Neuronal stem cell (in vitro differentiated cells): ENCODE results near the gene IFNA16.
"Not testable (repeated sequence)": the region's sequence is repeated elsewhere in the genome, so short reads cannot be mapped to it uniquely, and the experiment has no call there.

Source experiments
- DNase-seq: peaks from one replicate; pipeline ENCODE4 v3.0.0-alpha.2; 2013; ENCODE audit warnings: low spot score
- H2AFZ ChIP-seq: one replicate; pipeline ENCODE4 v1.6.1; 2013; ENCODE audit warnings: mild to moderate bottlenecking, low read length, inconsistent platforms
- H2AK5ac ChIP-seq: 2 replicates; pipeline ENCODE4 v1.6.1; 2013; ENCODE audit warnings: low read depth, mild to moderate bottlenecking, inconsistent platforms, low read length, moderate library complexity, mixed read lengths
- H2BK120ac ChIP-seq: 2 replicates; pipeline ENCODE4 v1.6.1; 2013; ENCODE audit warnings: low read depth, mild to moderate bottlenecking, inconsistent platforms, low read length, moderate library complexity, mixed read lengths
- H2BK12ac ChIP-seq: one replicate; pipeline ENCODE4 v1.6.1; 2013; ENCODE audit warnings: low read length, inconsistent platforms
- H2BK15ac ChIP-seq: 2 replicates; pipeline ENCODE4 v1.6.1; 2013; ENCODE audit warnings: mild to moderate bottlenecking, low read length, inconsistent platforms, mixed read lengths
- H2BK5ac ChIP-seq: one replicate; pipeline ENCODE4 v1.6.1; 2013; ENCODE audit warnings: inconsistent platforms, mild to moderate bottlenecking, low read length, moderate library complexity
- H3K14ac ChIP-seq: one replicate; pipeline ENCODE4 v1.6.1; 2013; ENCODE audit warnings: low read length, inconsistent platforms
- H3K18ac ChIP-seq: 2 replicates; pipeline ENCODE4 v1.6.1; 2013; ENCODE audit warnings: low read length, inconsistent platforms
- H3K23ac ChIP-seq: 2 replicates; pipeline ENCODE4 v1.6.1; 2013; ENCODE audit warnings: low read depth, mild to moderate bottlenecking, mixed read lengths, low read length, inconsistent platforms; ENCODE audit not compliant: poor library complexity
- H3K27ac ChIP-seq: replicated peaks from 3 replicates; pipeline ENCODE4 v1.5.1; 2013; ENCODE audit warnings: low read length, inconsistent platforms
- H3K27me3 ChIP-seq, 3 experiments: 2 replicates each; pipeline ENCODE4 v1.6.1; 2013; ENCODE audit warnings: low read length in 3 of 3, mild to moderate bottlenecking in 2 of 3, inconsistent platforms in 1 of 3, low read depth in 1 of 3, mixed read lengths in 1 of 3, moderate library complexity in 1 of 3; ENCODE audit not compliant: control insufficient read depth in 3 of 3, insufficient read depth in 3 of 3
- H3K36me3 ChIP-seq, 2 donors: replicated peaks in 1 of 2; 2 replicates each; pipeline ENCODE4 v1.6.1; 2013; ENCODE audit warnings: low read length in 2 of 2; ENCODE audit not compliant: control insufficient read depth in 2 of 2, insufficient read depth in 2 of 2
- H3K4ac ChIP-seq: 2 replicates; pipeline ENCODE4 v1.6.1; 2013; ENCODE audit warnings: inconsistent platforms, mild to moderate bottlenecking, low read length, moderate library complexity
- H3K4me1 ChIP-seq, 2 donors: 1 replicate in 1 of 2; 2 replicates in 1 of 2; pipeline ENCODE4 v1.6.1; 2013; ENCODE audit warnings: low read length in 2 of 2, low read depth in 1 of 2; ENCODE audit not compliant: control insufficient read depth in 2 of 2, insufficient read depth in 1 of 2
- H3K4me2 ChIP-seq: one replicate; pipeline ENCODE4 v1.6.1; 2013; ENCODE audit warnings: mild to moderate bottlenecking, low read length, inconsistent platforms; ENCODE audit not compliant: insufficient read depth, poor library complexity, severe bottlenecking
- H3K4me3 ChIP-seq, 2 donors: 2 replicates each; pipeline ENCODE4 v1.5.1; 2013; ENCODE audit warnings: low read length in 2 of 2, mild to moderate bottlenecking in 2 of 2, inconsistent platforms in 1 of 2, moderate library complexity in 1 of 2
- H3K79me1 ChIP-seq: one replicate; pipeline ENCODE4 v1.6.1; 2013; ENCODE audit warnings: low read depth, mild to moderate bottlenecking, inconsistent platforms, low read length, moderate library complexity
- H3K9ac ChIP-seq: one replicate; pipeline ENCODE4 v1.6.1; 2013; ENCODE audit warnings: mild to moderate bottlenecking, low read depth, low read length, inconsistent platforms; ENCODE audit not compliant: poor library complexity
- H3K9me3 ChIP-seq, 2 donors: replicated peaks in 1 of 2; 2 replicates each; pipeline versions ENCODE3 to v1.6.1; 2013; ENCODE audit warnings: low read length in 2 of 2, mild to moderate bottlenecking in 2 of 2, inconsistent platforms in 1 of 2, low read depth in 1 of 2, mixed read lengths in 1 of 2, moderate library complexity in 1 of 2; ENCODE audit not compliant: control insufficient read depth in 2 of 2, insufficient read depth in 1 of 2
- H4K8ac ChIP-seq: one replicate; pipeline ENCODE4 v1.6.1; 2013; ENCODE audit warnings: low read depth, mild to moderate bottlenecking, inconsistent platforms, low read length, moderate library complexity
- H4K91ac ChIP-seq: one replicate; pipeline ENCODE4 v1.6.1; 2013; ENCODE audit warnings: low read length, low read depth, mild to moderate bottlenecking, inconsistent platforms; ENCODE audit not compliant: poor library complexity
- WGBS, 2 donors: extraction: QIAGEN DNeasy Blood & Tissue Kit; methylation state at CpG; one replicate each; pipeline ENCODE4 v1.1.7; 2013; ENCODE audit warnings: missing lambda C conversion rate in 2 of 2, mixed read lengths in 1 of 2; ENCODE audit not compliant: insufficient read length in 2 of 2, insufficient replicate concordance in 1 of 2; ENCODE audit errors: extremely low coverage in 2 of 2; 5-methylcytosine and 5-hydroxymethylcytosine counted together

The IFNA16 gene

DNA sequence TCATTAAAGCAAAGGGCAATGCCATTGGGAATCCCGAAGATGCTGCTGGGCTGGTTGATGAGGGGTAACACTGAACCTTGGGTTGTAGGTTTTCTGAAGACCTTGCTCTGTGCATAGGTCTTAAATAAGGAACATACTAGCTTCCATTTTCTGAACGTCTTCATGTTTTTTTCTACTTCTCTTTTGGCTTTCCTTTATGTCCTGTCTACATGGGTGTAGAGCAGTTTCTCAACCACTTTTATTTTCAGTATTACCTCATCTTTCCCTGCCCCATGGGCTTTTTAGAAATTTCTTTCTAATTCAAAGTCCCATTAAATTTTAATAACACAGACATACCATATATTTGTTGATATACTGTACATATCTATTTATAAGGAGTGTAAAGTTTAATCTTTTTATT is 22.8 kb upstream of the IFNA16 start, which contains the start of gene IFNA14:
TSS of gene IFNA14 (minus strand) at position 95 of the 400 bp plus-strand sequence. CDS start at position 25, 70 bp downstream.
- Histone ChIP-seq H4K8ac (no peak within 1 kb of the TSS), H3K4me2 (no peak within 1 kb of the TSS), H2BK15ac (no peak within 1 kb of the TSS), H3K4me3 (no peak within 1 kb of the TSS), H3K14ac (no peak within 1 kb of the TSS), H3K9ac (no peak within 1 kb of the TSS), H4K91ac (no peak within 1 kb of the TSS), H3K9me3 (no peaks in the 10 kb centered on the region), H3K27me3 (no peaks in the 10 kb centered on the region), H3K36me3 (no peaks in the 10 kb centered on the region), H3K4ac (no peak within 1 kb of the TSS), H2AFZ (no peak within 1 kb of the TSS), H3K79me1 (no peaks in the 10 kb centered on the region), H3K27ac (no peak within 1 kb of the TSS), H3K23ac (no peak within 1 kb of the TSS), H3K4me1 (no peaks in the 10 kb centered on the region), H2BK12ac (no peak within 1 kb of the TSS), H2BK120ac (no peak within 1 kb of the TSS), H3K18ac (no peak within 1 kb of the TSS), H2BK5ac (no peak within 1 kb of the TSS), H2AK5ac (no peak within 1 kb of the TSS)
- WGBS, 2 donors = no CpG with 5 or more reads among the region's 2 CpGs
- no peak for DNase-seq

DNA sequence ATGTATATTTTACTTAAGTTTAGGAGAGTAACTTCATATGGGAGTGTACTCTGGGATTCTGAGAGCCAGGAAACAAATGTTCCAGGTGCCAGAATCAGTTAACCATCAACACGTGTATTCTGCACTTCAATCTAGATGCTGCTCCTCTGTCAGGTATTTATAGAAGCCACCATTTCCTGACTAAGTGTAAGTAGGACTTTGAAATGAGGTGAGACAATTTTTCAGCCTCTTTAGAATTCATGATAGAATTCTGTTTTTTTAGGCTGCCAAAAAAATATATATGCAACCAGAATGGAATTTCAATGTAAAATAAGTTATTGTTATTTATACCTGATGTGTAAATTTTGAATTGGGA is 19.2 kb upstream of the IFNA16 start:
- not testable (repeated sequence) for H3K4me2 ChIP-seq, H3K14ac ChIP-seq, H3K9me3 ChIP-seq, H3K4me3 ChIP-seq, H2BK120ac ChIP-seq, H2BK5ac ChIP-seq, H3K79me1 ChIP-seq, H2BK12ac ChIP-seq, H4K91ac ChIP-seq, H3K27ac ChIP-seq, H2AFZ ChIP-seq, H3K27me3 ChIP-seq, H4K8ac ChIP-seq, H3K9ac ChIP-seq, DNase-seq, H3K4ac ChIP-seq, H3K18ac ChIP-seq, H2AK5ac ChIP-seq, H3K4me1 ChIP-seq, H2BK15ac ChIP-seq, H3K23ac ChIP-seq, H3K36me3 ChIP-seq
- no CpG with 5 or more reads among the region's 1 CpG for WGBS, 2 donors

DNA sequence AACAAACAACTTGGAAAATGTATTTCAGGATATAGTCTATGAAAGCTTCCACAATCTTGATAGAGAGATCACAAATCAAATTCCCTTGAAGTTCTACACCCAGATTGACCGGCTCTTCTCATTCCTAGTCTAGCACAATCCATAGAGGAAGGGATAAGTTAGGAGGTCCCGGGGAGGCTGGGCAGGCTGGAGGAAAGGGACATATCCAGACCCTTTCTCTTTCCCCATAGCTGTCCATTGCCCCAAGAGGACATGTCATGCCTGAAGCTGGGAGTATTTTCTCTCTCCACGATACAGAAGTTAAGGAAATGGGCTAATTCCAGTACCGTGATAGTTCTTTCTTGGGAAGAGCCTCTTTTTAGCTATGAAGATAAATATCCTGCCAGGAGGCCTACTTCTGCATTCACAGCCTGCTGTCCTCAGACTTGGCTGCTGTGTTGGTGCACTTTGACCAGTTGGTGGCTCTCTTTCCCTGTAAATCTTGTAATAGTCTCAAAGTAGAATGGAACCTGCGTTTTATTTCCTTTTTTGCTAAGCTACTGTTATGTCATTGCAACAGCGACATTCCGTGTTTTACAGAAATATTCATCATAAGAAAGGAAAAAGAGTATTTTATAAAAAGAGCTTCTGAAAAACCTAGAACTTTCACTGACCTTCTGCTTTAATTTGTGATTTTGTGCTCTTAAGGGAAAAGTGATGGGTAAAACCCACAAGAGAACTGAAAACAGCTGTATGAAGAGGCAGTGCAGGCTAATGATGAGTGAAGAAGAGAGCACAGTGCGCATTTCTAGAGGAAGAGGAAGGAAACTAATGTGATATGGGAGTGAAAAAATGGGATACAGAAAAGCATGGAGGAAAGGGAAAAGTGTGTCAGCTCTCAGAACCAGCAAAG is 18.6 kb upstream of the IFNA16 start:
- not testable (repeated sequence) for H3K27ac ChIP-seq, H3K4me3 ChIP-seq, H2AFZ ChIP-seq, H3K4ac ChIP-seq, H4K91ac ChIP-seq, H2BK120ac ChIP-seq, H2BK12ac ChIP-seq, H2AK5ac ChIP-seq, H2BK5ac ChIP-seq, H3K4me2 ChIP-seq, H3K9ac ChIP-seq, H3K79me1 ChIP-seq, H3K18ac ChIP-seq, H4K8ac ChIP-seq, H3K14ac ChIP-seq, H3K9me3 ChIP-seq, H3K27me3 ChIP-seq, H3K4me1 ChIP-seq, H3K23ac ChIP-seq, H3K36me3 ChIP-seq, H2BK15ac ChIP-seq
- DNase-seq = peak; percentile 20
- WGBS, 2 donors = no CpG with 5 or more reads among the region's 8 CpGs

DNA sequence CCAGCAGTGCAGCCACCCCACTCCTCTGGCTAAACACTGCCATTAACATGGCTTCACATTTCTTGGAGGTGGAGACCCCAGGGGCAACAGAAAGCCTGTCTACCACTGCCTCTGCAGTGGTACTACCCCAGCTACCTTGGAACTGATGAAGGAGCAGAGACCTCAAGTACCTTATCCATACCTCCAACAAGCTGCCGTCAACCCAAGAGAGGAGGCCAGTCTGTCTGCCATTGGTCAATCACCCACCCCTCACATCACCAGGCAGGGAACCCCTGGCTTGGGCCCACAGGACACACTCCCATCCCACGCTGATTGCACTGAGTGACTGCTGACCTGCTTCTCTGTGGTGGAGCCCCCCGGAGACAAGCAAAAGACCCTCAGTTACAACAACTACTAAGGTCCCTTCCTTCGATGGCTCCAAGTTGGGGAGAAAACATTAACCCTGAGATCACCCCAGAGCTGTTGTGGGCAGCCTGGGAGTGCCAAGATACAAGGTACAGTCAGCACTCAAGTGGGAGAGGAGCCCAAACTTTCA is 17.1 kb upstream of the IFNA16 start:
- Histone ChIP-seq H3K27ac (no peak overlapping the region), H4K91ac (no peak overlapping the region), H2BK120ac (no peak overlapping the region), H2AK5ac (no peak overlapping the region), H4K8ac (no peak overlapping the region), H3K14ac (no peak overlapping the region), H3K4me3 (peak overlapping the region in 1 of 2 donors; percentile 46), H3K4me2 (no peak overlapping the region), H3K4me1 (no peaks in the 10 kb centered on the region), H2AFZ (no peak overlapping the region), H3K4ac (no peak overlapping the region), H3K18ac (peak overlapping the region; percentile 57), H3K27me3 (no peaks in the 10 kb centered on the region), H3K36me3 (no peaks in the 10 kb centered on the region), H3K9ac (no peak overlapping the region), H3K23ac (no peak overlapping the region), H2BK5ac (no peak overlapping the region), H3K9me3 (no peaks in the 10 kb centered on the region), H2BK12ac (no peak overlapping the region), H3K79me1 (no peaks in the 10 kb centered on the region), H2BK15ac (no peak overlapping the region)
- WGBS, 2 donors = no CpG with 5 or more reads among the region's 4 CpGs
- no peak for DNase-seq
